Retinal pigment epithelial cell (primary cell): Measurements from ENCODE around the gene RAB3GAP1.
"Not testable (repeated sequence)": the region's sequence is repeated elsewhere in the genome, so short reads cannot be mapped to it uniquely, and the experiment has no call there.

Experiments
- DNase-seq: peaks from one replicate; pipeline ENCODE4 v3.0.0-alpha.2; 2010; ENCODE audit warnings: low read depth
- H3K4me3 ChIP-seq: 2 replicates; pipeline ENCODE4 v1.5.1; 2011; ENCODE audit warnings: mild to moderate bottlenecking, low read length, control low read depth, moderate library complexity
- CTCF ChIP-seq: conservative IDR thresholded peaks from 2 replicates; pipeline ENCODE4 v1.5.1; 2011; ENCODE audit warnings: low read depth, low read length, control low read depth, inconsistent platforms

RAB3GAP1 gene

GRCh38 chr2:135113322-135113721, 61.2 kb downstream of the RAB3GAP1 start:
- no peak overlapping the region for H3K4me3 ChIP-seq
- no peak for DNase-seq
- no peak for TF ChIP-seq CTCF

- no peak overlapping the region for H3K4me3 ChIP-seq
- TF ChIP-seq CTCF = no peak
- no peak for DNase-seq
Measured at GRCh38 chr2:135119582-135119981, 67.5 kb downstream of the RAB3GAP1 start.

GRCh38 chr2:135121016-135121657, 69.0 kb downstream of the RAB3GAP1 start:
- no peak overlapping the region for H3K4me3 ChIP-seq
- DNase-seq = no peak
- TF ChIP-seq CTCF = no peak

GRCh38 chr2:135121658-135122039, 69.6 kb downstream of the RAB3GAP1 start:
- DNase-seq, H3K4me3 ChIP-seq: not testable (repeated sequence)

GRCh38 chr2:135124924-135125886, 73.1 kb downstream of the RAB3GAP1 start:
- no peak for DNase-seq

GRCh38 chr2:135125940-135126339, 73.8 kb downstream of the RAB3GAP1 start:
- no peak overlapping the region for H3K4me3 ChIP-seq
- no peak for TF ChIP-seq CTCF
- no peak for DNase-seq

More at GRCh38 chr2:135124924-135125886, 73.1 kb downstream of the RAB3GAP1 start:
- TF ChIP-seq CTCF = no peak
- no peak overlapping the region for H3K4me3 ChIP-seq

- DNase-seq = no peak
- TF ChIP-seq CTCF = no peak
- H3K4me3 ChIP-seq = no peak overlapping the region
Measured at GRCh38 chr2:135130751-135131150, 78.7 kb downstream of the RAB3GAP1 start.
